Hematopoietic multipotent progenitor cell treated with erythropoietin and hydrocortisone succinate and interleukin-3 and kit ligand, for 6 days (in vitro differentiated cells): ENCODE results near the gene ABLIM2.

Experiments
- DNase-seq: peaks from one replicate; pipeline ENCODE4 v3.0.0-alpha.2; 2015

The ABLIM2 gene

DNA sequence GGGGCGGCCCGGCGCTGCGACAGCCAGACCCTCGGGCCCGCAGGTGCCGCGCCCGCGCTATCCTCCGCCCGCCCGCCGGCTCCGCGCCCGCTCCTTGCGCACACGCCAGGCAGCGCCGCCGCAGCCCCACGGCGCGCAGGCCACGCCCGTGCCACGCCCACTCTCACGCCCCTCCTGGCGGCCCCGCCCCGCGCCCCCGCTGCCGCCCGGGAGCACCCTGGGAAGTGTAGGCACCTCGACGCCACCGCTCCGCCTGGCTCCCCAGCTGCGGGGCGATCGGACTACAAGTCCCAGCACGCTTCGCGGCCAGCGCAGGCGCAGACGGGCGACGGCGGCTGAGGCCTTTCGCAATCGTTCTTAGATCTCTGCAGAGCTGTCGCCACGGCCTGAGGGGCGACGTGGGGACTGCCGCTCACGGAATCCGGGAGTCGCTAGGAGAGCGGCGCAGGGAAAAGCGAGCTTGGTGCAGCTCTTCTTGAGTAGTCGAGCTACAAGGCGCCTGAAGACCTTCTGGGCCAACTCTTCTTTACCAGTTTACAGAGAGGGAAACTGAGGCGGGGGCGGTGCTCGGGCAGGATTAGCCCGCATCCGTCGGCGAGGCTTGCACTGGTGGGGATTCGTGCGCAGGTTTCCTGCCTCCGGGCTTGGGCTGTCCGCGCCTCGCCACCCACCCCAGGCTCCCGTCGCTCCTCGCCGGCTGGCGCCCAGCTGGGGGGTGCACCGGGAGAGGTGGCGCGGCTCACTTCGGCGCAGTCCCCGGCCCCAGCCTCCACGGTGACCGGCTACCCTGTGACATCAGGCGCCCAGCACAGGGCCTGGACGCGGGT lies at the start of gene ABLIM2:
Gene ABLIM2 (minus strand): TSS at position 104 of the 827 bp plus-strand sequence. CDS start 124 bp downstream, outside the sequence.
- peak; percentile 97 for DNase-seq

DNA sequence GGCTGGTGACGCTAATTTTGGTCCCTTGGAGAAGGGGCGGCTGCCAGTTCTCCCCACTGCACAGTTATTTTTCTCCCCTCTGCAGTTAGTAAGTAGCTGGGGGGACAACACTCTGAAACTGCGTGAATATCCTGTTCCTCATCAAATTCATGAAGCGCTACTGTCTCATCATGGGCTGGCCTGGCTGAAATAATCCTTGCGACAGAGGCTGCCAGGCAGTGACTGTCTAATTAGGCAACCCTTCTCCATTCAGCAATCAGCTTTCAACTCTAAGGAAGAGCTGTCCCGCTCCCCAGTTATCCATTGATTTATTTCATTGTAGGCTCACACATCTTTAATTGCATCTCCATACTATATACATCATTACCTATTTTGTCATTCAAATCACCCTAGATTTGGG lies 48.7 kb upstream of the ABLIM2 start:
- peak; percentile 32 for DNase-seq

DNA sequence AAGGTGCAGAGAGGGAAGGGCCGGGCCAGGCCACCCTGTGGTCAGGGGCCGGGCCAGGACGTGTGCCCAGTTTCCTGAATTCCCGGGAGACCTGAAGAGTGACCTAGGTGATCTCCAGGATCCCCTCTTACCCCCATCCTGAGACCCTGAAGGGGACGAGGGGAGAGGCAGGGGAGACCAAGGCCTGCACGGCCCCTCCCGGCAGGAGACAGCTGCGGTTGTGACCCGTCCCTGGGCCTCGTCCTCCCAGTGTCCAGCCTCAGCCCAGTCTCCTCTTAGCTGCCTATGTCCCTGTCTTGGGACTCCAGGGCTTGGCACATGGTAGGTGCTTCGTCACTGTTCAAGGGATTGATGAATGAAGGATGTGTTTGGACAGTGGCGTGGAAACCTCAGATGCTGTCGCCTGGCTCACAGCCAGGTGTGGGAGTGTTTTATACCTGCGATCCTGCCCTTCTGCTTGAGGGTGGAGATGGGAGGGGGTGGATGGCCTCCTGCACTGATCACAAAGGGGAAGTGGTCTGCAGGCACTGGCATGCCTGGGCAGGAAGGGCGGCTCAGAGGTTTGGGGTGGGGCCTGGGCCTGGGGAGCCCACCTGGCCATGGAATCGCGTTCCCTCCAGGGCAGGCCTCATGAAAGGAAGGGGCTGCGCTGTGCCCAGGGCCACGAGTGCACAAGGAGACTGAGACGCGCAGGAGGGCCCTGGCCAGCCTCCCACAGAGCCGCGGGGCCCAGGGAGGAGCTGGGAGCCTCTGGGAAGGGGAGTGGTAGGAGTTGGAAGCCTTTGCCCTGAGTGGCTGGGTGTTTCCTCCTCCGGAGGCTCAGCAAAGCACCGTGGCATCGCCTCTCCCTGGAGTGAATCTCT lies 47.4 kb upstream of the ABLIM2 start:
- DNase-seq, result peak; percentile 22

DNA sequence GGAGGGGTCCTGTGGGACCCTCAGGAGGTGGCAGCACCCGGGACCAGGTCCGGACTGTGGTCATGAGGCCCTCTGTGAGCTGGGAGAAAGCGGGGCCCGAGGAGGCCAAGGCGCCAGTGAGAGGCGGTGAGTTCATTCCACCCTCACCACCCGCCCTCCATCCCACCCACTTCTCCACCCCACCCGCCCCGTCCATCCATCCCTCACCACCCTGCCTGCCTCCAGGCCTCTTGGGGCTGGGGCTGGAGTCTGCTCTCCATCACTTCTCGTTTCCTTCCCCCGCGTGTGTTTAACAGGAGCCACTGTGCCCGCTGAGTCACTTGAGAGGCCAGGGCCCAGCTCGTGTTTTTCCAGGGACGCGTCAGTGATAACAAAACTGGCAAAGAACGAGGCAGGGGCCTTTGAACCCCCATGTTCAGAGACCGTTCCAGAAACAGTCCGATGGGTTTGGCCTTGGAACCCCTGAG lies 46.7 kb upstream of the ABLIM2 start:
- no peak for DNase-seq

DNA sequence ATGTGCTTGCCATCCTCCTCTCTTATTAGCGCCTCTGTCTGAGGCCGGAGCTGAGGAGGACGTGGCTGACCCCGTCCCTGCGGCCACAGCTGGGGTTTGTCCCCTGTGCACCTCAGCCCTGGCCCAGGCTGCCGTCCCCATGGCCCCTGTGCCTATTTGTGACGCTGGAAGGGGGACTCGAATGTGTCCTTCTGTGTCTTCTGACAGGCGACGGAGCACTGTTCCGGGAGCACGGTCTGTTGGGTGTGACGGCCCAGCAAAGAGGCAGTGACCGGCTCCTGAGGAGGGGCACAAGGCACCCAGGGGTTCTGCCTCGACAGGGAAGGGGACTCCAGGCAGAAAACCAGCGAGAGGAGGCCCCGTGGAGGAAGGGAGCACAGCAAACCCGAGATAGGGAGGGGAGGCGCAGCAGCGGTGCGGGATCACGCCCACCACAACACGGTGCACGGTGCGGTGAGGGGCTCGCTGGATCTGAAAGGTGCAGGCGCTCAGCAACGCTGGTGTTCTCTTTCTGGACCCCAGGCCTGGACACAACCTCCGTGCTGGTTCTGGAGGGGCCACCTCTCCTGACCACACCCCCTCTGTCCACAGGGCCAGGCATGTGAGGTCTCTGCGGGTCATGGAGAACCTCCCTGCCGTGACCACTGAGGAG lies 46.1 kb upstream of the ABLIM2 start:
- DNase-seq, result no peak

DNA sequence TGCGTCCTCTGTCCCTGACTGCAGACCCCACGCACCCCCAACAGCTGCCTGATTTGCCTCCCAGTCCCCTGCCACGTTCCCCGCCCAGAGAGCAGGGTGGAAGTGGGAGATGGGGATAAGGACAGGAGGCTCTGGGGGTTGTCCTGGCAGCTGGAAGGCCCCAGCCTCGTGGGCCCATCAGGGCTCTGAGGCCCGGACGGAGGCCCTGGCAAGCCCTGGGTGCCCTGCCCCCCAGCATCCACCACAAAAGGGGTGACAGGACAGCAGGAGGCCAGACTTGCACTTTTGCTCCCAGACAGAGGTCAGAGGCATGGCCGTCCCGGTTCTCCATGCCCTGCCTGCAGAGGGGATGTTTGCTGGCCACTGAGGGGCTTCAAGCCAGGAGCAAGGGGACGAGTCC lies 45.2 kb upstream of the ABLIM2 start:
- DNase-seq, result no peak

DNA sequence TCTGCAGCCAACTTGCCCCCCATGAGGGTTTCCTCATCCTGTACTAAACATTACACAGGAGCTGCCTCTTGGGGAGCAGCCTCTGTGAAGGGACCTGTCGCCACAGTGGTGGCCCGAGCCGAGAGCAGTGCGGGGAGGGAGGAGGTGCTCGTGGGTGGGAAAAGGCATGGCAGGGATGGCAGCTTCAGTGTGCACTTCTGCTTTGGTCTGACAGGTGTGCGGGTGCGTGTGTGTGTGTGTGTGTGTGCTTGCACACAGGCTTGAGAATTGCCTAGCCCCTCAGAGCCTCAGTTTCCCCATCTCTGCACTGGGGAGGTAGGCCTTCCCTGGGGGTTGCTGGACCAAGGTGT lies 44.4 kb upstream of the ABLIM2 start:
- DNase-seq, result no peak

DNA sequence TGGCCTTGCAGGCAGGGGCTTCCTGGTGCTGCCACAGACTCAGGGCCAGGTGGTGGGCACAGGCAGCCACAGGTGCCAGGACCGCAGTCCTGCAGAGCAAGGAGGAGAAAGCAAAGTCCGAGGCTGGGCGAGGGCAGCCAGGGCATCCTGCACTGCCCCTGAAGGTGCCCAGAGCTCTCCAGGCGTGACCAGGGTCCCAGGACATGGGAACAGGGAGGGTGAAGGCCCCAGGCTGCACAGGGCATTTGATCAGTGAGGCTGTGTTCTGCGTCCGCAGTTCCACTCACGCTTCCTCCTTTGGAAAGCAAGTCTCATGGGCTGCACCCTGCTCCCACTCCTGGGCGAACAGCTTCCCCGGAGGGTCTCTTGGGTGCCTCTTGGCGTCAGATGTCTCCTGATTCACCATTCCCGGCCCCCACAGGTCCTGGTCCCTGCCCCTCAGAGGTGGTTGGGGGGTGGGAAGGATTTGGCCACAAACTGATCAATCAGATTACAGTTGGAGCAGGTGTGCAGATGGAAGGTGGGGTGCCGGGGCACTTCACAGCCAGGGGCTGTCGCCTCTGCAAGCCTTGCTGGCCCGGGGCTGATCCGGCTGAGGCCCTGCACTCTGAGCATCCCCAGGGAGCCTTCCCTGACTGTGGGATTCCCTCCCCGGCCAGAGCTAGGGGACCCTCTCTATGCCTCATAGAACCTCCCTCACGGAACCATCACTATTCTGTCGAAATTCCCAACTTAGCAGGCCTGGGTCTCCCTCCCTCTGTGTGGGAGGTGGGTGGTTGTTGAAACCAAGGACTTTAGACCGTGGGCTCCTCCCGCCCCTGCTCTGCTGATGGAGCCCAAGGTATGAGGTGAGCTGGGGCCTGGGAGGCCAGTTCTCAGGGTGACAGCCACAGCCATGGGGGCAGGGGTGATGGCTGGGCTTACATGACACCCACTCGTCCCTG lies 43.8 kb upstream of the ABLIM2 start:
- no peak for DNase-seq

DNA sequence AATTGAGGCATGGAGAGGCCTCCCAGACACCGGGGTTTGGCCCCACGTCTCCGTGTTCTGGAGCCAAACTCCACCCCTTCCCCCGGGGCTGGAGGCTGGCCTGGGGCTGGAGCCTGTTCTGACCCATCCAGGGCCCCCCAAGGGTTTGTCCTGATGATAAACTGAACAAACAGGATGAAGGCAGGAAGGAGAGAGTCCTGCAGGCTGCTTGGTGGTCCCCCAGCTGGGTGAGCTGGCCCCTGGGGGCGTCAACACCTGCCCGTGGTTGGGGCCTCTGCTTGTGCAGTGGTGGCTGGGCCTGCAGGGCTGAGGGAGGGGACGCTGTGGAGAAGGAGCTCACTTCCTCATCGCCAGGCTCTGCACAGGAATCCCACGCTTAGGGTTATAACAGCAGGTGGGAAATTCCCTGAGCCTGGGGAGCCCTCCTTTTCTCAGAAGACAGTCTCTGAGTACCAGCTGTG lies 42.7 kb upstream of the ABLIM2 start:
- no peak for DNase-seq

DNA sequence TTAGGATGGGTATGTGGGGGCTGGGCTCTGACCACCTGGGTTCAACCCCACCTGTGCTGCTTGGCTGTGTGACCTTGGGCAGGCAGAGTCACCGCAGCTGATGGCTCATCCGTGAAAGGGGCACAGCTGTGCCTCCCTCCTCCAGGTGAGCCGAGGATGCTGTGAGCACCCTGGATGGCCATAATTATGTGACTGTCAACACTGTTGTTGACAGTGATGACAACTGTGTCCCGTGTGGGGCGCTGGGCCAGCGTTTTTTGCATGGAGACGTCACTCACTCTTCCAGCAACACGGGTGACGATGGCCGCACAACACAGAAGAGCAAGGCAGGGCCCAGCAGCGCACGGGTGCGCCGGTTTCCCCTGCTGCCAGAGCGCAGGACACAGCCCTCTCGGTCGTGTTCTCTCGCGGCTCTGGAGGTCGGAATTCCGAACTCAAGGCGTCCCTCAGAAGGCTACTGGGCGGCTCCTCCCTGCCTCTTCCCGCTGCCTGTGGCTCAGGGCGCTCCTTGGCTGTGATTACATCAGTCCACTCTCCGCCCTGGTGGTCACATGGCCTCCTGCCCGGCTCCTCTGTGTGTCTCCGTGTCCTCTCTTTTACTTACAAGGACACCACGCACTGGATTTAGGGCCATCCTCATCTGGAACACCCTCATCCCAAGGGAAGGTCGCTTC lies 41.8 kb upstream of the ABLIM2 start:
- no peak for DNase-seq

DNA sequence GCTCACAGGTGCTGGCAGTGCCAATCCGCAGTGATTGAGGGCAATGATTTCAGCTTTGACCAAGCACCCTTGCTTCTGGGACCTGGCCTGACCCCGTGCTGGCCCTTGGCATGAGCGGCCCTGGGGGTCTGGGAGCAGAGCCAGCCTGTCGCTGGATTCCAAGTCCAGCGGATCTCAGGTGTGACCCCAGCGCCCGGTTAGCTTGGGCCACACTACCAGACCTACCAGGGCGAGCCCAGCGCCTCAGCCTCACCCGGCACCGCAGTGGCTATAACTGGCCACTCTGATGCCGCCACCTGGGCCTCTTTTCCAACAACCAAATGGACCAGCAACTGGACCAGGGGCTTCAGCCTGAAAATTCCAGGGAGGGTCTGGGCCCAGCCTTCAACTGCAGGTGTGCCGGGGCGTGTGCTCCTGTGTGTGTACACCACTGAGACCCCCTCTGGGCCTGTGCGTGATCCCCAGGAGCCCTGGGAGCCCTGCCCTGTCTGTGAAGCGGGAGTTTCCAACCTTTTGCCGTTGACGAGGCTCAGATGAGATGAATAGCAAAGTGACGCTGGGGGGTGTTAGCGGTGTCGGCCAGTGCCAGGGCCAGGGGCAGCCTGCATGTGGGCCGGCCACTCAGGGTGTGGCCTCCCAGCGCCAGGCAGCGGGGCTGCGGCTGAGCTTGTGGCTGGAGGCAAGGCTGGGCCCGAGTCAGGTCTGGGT lies 41.1 kb upstream of the ABLIM2 start:
- DNase-seq, result no peak

DNA sequence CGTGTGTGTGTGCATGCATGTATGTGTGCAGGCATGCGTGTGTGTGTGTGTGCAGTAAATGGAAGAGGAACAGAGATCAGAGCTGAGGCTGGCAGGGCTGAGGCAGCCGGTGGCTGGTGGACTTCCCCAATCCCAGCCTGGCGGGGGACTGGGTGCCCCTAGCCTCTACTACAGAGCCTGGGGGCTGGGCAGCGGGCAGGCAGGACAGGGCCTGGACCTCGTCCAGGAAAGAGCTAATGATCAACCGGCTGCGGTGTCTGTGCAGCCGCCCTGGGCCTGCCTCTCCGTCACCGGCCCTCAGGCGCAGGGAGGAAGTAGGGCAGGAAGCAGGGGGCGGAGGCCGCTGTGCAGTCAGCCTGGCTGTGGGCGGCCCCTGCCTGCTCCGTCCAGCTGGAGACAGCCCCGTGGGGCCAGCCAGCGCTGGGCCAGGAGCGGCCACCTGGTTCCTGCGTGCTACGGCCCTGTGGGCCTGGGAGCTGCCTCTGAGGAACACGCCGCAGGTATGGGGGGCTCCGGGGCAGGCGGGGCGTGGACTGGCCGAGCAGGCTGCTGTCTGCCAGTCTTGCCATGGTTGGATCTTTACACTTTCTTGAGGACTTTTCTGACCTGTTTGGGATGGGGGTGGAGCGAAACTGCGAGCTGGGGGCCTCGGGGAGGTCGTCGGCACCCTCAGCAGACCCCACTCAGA lies 40.4 kb upstream of the ABLIM2 start, which contains the start of gene SH3TC1:
Gene SH3TC1 (plus strand): TSS at position 385 of the 688 bp plus-strand sequence. CDS start 5,905 bp downstream, outside the sequence.
- peak; percentile 84 for DNase-seq

DNA sequence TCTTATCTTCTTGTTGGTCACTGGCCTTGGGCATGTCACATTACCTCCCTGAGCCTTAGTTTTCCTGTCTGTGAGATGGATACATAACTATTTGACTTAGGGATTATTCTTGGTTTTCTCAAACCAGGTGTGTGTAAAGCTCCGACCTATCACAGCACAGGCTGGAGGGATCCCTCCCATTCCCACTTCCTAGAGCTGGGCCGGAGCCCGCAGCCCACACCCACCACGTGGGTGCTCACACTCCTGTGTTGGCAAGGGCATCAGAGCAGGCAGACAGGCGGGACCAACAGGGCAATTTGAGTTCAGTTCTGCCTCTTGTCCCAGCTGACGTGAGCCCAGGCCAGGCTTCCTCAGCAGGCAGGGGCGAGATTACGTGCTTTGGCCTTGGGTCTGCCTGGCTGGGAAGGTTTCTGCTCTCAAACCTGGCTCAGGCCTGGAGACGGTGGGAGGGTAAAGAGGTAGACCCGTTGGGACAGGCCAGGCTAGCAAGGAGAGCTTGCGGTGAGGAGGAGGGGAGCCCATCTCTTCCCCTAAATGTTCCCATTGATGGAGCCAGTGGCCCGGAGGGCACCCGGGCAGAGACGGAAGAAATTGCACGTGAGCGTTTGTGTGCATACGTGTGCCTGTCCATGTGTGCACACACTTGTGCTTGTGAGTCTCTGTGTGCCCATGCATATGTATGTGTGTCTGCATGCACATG lies 39.7 kb upstream of the ABLIM2 start:
- no peak for DNase-seq

DNA sequence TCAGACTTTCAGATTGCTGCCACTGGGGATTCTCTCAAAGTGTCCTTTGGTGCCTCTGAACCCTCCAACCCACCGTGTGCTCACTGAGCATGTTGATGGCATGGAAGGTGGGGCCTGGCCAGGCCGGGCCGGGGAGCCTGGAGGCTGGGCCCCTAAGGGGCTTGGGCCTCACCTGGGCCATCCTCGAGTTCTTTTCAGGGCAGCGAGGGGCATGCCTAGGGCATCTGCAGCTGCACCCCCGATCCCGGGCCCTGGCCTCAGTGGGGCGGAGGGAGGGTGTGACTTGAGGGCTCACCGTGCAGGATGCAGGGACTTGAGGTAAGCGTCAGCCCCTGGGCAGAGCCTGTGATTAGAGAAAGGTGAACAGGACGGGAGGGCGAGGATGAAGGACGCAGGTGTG lies 38.9 kb upstream of the ABLIM2 start:
- no peak for DNase-seq

DNA sequence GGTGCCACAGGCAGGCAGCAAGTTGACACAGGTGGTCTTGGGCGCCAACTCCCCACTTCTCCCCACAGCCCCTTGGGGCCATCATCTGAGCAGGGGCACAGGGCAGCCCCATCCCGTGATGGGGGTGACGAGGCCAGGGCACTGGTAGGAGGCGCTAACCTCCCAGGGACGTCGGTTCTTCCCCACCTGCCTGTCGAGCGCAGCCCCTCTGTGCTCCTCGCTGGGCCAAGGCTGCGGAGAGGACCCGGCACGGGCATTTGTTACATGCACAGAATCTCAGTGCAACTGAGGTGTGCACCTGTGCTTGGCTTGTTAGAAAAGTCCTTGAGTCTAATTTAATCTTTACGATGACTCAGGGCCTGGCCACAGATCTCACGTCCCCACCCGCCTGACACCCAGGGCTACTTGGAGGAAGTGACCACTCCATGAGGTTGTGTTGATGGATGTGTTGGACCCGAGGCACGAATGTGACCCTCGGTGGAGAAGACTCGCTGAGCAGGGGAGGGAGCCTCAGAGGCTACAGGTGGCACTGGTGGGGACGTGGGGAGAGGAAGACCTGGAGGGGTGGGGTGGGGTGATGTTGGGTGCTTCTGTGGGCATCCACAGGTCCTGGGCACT lies 37.3 kb upstream of the ABLIM2 start:
- DNase-seq, result no peak

DNA sequence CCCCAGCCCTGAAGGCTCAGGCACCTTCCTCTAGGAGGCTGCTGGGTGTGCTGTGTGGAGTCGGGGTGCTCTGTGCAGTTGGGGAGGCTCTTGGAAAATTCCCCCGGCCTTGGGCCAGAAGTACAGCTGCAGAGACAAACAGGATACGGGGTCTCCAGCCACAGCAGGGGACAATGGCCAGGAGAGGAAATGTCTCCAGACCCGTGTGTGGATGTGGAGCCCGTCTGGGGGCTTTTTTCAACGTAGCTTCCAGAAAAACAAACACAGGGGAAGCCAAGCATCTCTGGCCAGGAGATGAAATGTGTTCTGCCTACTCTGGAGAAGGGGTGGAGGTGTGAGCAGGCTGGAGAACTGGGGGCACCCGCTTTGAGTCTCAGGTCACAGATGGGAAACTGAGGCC lies 36.8 kb upstream of the ABLIM2 start:
- no peak for DNase-seq

DNA sequence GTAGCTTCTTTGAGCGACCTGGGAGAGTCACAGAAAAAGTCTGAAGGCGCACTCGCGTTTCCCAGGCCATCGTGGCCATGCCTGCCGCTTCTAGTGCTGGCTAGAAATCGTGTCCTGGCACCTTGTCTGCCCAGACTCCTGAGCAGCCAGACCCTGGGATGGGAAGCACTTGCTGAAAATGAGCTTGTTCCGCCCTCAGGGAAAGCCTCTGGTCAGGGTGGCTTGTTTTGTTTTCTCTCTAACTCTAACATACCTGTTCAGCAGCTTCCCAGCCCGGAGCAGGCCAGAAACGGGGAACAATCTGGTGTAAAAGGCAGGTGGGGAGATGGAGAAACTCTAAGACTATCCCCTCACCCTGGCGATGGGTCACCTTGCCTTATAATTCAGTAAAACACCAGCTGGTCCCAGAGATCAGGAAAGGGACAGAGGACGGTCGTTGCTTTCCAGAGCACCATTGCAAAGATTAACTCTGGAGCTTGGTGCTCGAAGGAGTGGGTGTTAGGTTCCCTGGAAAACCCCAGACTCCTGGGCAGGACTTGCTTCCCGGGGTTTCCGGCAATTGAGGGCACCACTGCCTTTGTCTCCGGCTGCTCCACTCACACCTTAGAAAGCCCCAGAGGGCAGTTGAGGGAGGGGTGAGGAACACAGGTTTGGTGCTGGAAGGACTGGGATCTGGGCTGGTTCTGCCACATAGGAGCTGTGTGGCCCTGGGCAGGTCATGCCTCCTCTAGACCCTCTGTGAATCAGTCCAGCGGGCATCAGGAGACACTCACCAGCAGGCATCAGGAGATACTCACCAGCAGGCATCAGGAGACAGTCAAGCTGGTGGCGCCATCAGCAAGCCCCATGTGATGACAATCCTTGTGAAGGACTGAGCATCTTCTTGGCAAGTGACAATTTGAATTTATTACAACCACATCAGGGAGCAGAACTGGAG lies 36.0 kb upstream of the ABLIM2 start:
- no peak for DNase-seq
